Esophagus mucosa (tissue), 1 donor: Measurements from ENCODE around the gene PYGB. TPM values are rescaled to one million over a fixed set of nuclear protein-coding genes. Genes with fewer than 3 reads are reported as not detected.
A peak's percentile ranks its signal among the peaks of the same experiment; 100 is the strongest.
"Not testable (repeated sequence)": the region's sequence is repeated elsewhere in the genome, so short reads cannot be mapped to it uniquely, and the experiment has no call there.

Experiments used
- ATAC-seq: fragments of 200-7000 bp; cut with Tn5 transposase; one replicate; pipeline ENCODE4 v1.9.1; 2020
- total RNA-seq: library from RNA; stranded (reverse); gene quantifications from one replicate; pipeline ENCODE4 v1.2.4, GENCODE V29; 2023
- donor health status: DM: yes; HTN: yes; CAD: no.

Gene PYGB
- total RNA-seq, 1 donor from 2014 or later = 63.1 TPM

DNA sequence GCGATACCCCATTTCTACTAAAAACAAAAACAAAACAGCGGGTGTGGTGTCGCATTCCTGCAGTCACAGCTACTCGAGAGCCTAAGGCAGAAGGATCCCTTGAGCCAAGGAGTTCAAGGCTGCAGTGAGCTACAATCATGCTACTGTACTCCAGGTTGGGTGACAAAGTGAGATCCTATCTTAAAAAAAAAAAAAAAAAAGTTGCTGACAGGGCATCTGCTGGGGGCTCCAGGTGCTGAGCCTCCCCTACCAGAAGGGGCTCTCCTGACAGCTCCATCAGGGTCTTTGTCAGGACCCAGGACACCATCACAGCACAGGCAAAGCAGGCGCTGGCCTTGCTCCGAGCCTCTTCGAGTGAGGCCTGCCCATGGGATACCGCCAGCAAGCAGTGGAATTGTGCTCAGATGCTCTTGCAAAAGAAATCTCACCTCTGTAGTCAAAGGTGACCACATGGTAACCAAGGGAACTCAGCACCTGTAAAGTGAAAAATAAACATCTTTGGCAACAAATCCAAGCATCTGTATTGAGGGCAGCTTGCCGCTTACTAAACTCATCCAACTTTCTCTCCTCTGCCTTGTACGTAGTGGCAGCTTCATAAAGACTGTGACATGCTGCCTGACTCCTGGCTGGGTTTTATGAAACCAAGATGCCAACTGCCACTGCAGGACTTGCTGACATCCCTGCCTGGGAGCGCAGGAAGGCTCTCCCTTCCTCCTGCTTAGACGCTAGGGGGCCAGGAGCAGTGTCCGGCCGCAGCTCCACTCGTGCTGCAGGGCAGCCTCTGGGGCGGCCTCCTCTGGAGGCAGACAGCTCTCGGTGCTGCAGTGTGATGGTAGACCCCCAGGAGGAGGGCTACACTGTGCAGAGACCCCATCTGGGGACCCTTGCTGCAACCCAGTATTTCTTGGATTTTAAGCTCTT is 66.9 kb downstream of the PYGB start:
- ATAC-seq = no peak

DNA sequence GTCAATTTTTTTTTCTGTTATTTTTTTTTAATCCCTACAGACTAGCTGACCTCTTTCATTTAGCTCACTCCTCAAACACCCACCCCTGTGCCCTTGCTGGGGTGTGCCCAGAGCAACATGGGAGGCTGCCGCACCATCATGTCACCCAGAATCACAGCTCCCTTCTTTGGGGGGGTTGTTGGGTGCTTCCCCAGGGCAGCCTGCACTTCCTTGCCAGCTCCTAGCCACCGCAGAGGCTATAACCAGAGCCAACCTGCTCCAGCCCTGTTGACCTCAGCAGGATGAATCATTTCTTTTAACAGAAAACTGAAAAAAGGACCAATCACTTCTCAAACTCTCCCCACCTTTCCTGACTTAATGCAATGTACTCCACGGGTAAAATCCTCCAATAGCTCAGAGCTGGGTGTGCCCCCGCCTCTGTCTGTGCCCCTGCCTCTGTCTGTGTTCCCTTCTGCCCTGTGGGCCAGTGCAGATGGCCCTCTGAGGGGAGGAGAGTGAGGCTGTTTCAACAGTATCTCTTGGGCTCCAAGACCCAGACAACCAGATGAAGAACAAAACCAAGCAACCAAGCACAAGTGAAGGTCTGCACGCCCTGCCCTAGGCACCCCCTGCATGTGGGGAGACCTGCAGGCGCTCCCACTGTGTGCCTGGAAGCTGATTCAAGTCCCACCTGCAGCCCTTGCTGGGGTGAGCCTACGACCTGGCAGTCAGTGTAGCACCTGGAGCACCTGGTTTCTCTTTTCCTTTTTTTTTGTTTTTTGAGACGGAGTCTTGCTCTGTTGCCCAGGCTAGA is 67.7 kb downstream of the PYGB start:
- ATAC-seq = peak; percentile 36

DNA sequence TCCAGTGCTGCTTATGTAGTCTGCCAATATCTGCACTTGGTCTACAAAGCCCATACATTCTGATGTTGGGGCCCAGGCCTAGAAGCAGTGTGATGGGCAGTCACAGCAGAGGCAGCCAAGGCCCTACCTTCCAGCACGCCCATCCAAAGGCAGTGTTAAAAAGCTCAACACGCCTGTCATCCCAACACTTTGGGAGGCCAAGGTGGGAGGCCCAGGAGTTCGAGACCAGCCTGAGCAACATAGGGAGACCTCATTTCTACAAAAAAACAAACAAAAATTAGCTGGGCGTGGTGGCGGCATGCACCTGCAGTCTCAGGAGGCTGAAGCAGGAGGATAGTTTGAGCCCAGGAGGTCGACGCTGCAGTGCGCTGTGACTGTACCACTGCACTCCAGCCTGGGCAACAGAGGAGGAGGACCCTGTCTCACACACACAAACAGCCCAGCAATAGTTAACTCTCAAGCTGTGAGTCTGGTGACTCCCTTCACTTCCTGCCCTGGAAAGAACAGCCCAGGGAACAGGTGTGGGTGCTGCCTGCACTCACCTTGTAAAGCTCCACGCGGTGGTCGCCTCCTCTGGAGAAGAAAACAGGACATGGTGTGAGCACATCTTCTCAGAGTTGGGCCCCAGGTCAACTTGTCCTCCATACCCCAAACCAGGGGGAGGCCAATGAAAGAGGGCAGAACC is 68.8 kb downstream of the PYGB start:
- no peak for ATAC-seq

DNA sequence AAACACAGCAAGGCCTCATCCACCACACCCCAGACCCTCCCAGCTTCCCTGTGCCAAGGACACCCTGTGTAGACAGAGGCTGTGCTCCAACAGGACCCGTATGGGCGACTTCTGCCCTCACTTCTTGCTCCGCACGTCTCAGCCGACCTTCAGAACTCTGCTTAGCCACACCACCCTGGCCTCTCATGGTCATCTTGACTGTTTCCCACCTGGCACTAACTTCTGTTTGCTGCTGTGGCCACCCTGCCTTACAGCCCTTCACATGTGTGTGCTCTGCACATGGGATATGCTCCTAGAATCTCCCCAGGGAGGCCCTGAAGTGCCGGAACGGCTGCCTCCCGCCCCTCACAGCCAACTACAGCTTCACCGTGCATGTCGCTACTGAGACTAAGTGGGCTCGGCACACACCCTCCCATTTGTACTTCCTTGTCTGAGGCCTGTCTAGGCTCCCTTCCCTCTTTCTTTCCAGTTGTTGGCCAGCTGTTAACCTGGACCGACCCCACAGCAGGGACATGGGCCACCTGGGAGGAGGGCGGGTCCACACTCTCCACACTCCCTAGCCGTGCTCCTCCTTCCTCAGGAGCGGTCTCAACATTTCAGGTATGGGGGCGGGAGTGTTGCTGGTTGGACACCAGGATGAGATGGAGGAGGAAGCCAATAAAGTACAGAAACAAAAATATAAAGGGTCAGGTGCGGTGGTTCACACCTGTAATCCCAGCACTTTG is 69.6 kb downstream of the PYGB start:
- ATAC-seq = peak; percentile 5

DNA sequence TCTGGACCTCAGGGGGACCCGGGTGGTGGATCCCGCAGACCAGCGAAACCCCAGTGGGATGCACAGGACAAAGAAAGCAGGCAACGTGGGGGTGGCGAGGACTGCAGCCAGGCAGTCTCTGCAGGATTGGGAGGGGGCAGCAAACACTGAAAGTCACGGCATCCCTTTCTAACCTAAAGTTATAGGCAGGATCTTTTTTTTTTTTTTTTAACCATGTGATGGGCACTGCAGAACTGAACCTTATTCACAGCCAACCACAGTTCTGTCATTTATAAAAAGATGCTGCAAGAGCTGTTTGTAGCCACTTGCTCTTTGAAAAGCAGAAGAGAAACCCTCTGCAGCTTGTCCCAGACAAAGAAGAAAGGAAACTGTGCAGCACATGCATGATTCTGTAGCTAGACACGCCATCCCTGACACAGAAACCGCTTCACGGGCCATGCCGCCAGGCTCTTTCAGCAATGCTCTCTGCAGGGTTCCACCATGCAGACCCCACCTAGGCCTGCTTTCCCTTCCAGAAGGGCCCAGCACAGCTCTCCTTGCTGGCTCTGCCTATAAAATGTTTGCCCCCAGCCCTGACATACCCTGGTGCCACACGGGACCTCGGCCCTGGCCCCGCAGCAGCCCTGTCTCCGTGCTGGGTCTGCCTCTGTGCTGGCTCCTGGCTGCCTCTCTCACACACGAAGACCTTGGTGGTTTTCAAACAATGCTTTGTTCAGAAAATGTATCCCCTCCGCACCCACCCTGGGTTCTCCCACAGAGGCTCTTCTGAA is 70.8 kb downstream of the PYGB start:
- peak; percentile 27 for ATAC-seq

DNA sequence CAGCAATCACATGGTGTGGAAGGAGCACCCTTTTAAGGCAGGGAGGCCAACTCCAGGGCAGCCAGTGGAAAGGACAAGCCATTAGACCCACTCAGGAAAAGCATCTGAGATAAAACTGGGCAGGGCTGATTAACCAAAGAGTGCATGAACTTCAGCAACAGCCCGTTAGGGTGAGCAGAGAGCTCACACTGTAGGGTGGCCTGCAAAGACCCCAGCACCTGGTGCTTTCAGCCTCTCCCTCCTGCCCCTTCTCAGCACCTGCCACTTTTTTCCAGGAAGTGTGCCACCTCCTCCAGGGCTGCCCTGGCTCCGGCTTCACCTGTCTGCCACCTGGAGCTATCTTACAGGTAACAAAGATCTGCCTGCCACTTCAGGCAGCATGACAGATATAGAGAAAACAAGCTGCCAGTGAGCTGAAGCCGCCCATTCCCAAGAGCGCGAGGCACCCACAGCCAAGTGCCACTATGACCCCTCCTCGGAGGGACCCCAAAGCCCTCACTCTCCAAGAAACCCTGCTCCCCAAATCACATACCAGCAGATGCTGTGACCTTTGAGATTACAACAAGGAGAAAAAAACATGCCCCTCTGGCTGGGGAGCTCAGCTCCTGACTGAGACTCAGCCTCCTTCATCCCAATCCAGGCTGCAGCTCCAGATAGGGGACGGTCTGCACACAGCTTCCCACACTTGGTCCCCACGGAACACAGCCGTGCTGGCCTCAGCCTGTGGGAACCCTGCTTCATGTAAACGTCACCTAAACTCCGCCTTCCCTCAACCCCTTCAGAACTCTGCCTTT is 71.6 kb downstream of the PYGB start:
- ATAC-seq = no peak

DNA sequence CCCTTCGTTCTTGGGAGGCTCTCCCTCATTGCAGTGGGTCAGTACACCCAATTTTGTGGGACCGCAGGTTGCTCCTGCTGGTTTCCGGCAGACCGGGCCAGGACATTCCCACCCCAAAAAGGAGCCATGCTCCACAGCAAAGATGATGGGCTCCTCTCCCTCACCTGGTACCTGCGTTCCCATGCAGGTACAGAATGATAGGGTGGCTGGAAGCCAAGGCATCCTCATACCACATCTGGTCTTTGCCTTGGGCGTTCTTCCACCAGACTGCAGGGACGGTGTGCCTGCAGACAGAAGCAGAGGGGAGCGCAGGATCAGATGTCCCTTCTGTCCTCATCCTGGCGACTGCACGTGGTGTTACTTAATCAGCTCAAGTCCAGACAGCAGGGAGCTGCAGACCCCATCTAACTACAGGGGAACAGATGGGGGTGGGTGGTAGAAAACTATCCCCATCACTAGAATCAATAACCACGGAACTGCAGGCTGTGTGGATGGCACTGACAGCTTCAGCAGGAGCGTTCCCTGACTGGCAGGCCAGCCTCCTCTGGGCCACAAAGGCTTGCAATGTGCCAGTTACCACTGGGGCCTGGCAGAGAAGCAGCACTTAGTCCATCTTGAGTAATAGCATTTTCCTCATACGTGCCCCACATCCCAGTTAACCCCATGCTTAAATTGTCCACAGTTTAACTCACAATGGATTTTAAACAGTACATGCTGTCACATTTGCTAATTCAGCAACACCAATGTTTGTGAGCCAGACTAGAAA is 72.3 kb downstream of the PYGB start:
- ATAC-seq = no peak

DNA sequence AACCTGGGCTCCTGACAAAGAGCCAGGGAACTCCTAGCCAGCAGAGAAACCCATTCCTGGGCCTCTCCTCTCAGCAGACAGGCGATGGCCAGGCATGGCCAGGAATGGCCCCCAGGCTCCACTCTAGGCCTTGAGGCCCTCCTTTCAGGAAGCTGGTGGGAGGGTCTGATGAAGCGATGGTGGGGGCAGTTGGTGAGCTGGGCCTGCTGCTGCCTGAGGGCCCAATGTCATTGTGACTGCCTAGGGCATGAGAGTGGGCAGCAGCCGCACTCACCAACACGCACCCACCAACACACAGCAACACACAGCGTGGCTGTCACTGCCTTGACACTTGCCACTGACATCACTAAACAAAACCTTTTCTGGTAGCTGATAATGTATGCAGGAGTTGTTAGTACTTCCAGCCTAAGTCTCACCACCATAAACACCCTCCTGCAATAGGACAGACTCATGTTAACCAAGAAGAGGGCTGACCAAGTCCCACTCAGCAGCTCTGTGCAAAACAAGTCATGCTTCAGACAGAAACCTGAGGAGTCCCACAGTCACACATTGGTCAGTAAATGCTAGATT is 73.5 kb downstream of the PYGB start:
- ATAC-seq = no peak

DNA sequence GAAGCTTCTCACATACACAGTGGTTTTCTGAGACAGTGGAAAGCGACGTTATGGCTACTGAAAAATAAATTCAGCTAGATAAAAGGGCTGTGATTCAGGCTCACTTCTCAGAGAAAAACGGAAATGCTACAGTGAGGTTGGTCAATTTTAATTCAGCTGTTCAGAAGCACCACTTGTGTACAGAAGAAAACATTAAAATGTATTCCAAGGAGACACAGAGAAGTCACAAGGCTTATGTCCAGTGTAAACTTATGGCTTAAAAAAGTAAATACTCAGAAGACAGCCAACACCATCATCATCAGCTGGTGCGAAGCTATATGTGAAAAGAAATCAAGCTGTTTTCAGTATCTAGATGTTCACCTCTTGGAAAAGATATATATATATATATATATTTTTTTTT is 74.1 kb downstream of the PYGB start:
- no peak for ATAC-seq

DNA sequence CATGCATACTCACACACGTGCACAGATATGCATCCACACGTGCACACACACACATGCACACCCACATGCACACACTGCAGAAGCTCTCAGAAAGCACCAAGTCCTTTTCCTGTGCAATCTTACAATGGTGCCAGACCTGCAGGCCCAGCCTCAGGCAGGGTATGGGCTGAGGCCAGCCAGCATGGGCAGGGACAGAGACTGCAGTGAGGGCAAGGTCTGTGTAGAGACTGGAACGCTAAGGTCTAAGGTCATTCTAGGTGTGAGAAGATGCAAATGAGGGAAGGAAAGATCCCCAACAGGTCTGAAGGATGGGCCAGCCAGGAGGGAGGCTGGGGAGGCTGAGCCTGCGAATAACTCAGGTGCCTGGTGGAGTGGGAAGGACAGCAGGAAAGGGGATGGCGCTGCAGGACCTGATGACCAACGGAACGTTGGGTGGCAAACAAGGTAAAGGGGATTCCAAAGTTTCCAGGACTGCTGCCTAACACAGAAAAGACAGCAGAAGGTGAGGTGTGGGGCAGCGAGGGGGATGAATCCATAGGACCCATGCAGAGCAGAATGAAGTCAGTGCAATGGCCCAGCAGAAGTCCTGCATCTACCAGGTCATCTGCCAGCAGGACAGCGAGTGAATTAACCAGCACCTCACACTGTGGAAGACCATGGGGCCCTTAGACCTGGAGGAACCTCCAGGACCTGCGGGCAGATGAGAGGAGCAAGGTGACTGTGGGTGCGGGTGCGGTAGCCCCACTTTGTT is 75.8 kb downstream of the PYGB start:
- no peak for ATAC-seq

DNA sequence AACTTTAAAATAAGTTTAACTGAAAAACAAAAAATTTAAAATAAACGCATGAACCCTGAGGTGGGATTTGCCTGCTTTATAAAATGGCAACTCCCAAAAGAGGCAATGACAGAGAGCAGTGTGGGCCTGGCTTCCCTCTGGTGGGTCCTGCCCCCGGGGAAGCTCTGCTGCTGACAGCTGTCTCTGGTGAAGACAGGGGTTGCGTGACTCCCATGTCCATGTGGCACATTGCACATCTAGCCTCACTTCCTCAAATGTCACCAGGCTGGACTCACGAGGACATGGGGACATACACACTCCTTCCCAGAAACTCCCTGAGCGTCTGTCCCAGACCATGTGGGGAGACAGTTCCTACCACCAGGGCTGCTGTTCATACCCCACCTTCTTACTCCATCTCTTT is 76.5 kb downstream of the PYGB start:
- no peak for ATAC-seq

DNA sequence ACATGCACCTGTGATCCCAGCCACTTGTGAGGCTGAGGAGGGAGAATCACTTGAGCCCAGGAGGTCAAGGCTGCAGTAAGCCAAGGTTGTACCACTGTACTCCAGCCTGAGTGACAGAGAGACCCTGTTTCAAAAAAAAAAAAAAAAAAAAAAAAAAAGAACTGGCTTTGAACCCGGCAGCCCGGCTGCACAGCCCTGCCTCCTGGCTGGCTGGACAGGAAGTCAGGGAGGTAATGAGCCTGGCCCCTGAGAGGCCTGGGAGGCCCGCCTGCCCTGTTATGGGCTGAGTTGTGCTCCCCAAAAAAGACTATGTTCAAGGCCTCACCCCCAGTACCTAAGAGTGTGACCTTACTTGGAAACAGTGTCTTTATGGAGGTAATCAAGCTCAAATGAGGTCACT is 77.2 kb downstream of the PYGB start:
- no peak for ATAC-seq

DNA sequence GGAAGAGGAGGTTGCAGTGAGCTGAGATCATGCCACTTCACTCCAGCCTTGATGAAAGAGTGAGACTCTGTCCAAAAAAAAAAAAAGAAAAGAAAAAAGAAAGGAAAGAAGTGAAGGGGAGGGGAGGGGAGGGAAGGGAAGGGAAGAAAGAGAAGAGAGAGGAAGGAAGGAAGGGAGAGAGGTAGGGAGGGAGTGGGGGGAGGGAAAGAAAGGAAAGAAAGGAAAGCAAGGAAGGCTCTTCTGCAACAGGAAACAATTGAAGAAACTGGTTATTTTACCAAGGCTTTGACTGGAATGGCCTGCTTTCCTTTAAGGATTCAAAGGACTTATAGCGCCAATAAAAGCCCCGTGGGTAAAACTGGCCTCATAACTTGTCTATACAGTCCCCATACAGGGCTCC is 78.1 kb downstream of the PYGB start:
- ATAC-seq = no peak

DNA sequence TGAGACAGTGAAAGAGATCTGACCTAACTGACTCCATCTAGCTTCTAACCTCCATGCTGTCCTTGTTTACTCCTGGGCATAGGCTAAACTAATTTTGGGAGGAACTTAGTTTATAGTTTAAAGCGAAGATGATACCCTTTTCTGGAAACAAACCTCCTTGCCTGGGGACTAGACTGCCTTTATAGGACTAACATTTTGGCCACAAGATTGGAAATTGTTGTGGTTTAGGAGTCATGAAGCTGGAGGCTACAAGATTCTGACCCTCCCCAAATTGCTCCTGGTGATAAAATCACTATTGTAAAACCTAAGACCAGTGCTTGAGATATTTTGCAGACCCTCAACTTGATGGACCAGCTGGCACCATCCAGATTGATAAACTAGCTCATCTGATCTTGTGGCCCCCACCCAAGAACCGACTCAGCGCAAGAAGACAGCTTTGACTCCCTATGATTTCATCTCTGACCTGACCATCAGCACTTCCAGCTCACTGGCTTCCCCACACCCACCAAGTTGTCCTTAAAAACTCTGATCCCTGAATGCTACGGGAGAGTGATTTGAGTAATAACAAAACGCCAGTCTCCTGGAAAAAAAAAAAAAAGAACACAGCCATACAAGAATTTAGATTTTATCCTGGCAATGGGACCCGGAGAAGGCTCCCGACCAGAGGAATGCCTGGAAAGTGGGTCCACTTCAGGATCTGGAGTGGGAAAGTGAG is 79.8 kb downstream of the PYGB start:
- ATAC-seq = no peak

DNA sequence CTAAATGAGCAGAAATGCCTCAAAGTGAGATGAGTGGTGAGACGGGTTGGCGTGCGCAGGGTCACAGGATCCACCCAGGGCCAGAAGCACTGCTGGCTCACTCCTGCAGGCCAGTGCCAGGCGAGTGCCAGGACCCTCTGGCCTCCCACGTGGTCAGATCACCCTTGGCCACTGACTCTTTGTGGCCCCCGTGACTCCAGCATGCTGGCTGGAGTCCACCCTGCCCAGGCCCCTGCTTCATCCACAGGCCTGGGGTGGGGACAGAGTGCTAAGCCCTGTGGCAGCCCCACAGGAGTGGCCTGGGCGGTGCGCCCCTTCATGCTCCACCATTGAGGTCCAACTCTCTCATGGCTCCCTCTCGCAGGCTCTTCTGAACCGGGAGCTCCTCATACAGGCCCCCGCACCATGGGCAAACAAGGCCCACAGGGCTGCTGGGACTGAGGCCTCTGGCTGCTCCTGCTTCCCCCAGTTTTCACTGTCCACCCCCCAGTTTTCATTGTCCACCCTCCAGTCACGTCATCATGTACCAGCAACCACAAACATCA is 81.1 kb downstream of the PYGB start:
- peak; percentile 17 for ATAC-seq

DNA sequence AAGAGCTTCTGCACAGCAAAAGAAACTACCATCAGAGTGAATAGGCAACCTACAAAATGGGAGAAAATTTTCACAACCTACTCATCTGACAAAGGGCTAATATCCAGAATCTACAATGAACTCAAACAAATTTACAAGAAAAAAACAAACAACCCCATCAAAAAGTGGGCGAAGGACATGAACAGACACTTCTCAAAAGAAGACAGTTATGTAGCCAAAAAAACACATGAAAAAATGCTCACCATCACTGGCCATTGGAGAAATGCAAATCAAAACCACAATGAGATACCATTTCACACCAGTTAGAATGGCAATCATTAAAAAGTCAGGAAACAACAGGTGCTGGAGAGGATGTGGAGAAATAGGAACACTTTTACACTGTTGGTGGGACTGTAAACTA is 87.1 kb downstream of the PYGB start:
- ATAC-seq = not testable (repeated sequence)

DNA sequence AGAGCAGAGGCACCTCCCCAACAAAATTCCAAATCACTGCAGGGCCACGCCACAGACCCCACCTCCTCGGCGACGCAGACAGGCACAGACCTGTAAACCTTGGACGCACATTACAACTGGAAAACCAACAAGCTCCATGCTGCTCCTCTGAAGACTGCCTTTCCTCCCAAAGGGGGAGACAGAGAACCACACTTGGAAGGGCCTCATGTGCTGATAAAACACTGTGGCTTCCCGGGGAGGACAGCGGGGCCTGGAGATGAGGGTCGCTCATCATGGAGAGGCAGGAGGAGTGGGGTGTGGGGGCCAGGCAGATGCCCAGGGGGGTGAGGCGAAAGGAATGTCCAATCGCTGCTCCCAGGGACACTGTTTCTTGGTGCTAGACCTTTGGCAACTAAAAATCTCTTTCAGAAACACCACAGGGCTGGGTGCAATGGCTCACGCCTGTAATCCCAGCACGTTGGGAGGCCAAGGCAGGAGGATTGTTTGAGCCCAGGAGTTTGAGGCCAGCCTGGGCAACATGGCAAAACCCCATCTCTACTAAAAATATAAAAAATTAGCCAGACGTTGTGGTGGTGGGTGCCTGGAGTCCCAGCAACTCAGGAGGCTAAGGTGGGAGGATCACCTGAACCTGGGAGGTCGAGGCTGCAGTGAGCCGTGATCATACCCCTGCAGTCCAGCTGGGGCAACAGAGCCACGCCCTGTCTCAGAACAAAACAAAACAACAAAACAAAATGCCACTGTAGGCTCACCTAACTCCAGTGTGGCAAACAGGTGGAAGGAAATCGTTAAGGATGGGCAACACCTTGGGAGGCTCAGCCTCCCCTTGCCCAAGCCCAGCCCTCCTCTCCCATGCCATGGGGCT is 88.9 kb downstream of the PYGB start:
- peak; percentile 88 for ATAC-seq
